Left ventricle myocardium superior (tissue), 1 donor: ENCODE data around the gene FOXP1. TPM values are rescaled to one million over a fixed set of nuclear protein-coding genes. Genes with fewer than 3 reads are reported as not detected.

ENCODE experiments used
- ATAC-seq: fragments of 200-7000 bp; cut with Tn5 transposase; one replicate; pipeline ENCODE4 v1.9.1; 2020; ENCODE audit warnings: mild to moderate bottlenecking, moderate library complexity
- DNase-seq: peaks from one replicate; pipeline ENCODE4 v3.0.0-alpha.2; 2020
- intact Hi-C: fragments of 100-400 bp; cut with micrococcal nuclease; formaldehyde crosslinking; loops from one replicate; pipeline ENCODE4 v1.11.0; 2022
- total RNA-seq: library from RNA; stranded (reverse); fragmentation: NEBNext Ultra II Directional; extraction: Animal tissue kit (Norgen Biotek cat#: 25700); gene quantifications from one replicate; pipeline ENCODE4 v1.2.1, GENCODE V29; 2021
- donor health status: DM: no; HTN: yes; CAD: no; lungs with severe emphysema.

Gene FOXP1
- total RNA-seq, 1 donor from 2014 or later = 35.2 TPM

DNA sequence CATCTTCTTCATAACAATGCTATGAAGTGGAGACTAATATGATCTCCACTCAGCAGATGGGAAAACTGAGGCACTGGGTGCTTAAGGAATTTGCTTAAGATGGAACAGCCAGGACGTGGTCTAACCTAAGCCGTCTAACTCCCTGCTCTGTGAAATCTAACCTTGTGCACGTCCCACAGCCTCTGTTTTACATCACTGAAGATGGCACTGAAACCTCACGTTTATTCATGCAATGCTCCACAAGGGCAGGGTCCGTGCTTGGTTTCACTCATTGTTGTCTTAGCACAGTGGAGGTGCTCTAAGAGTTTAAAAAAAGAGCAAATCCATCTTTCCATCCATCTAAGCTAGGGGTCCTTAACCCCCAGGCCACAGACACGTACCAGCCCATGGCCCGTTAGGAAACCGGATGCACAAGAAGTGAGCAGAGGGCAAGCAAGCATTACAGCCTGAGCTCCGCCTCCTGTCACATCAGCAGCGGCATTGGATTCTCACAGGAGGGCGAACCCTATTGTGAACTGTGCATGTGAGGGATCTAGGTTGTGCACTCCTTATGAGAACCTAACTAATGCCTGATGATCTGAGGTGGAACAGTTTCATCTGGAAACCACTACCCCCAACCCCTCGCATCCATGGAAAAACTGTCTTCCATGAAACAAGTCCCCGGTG is 118.0 kb downstream of the FOXP1 start:
- no peak for DNase-seq
- no peak for ATAC-seq
- intact Hi-C loops = no loop called here

DNA sequence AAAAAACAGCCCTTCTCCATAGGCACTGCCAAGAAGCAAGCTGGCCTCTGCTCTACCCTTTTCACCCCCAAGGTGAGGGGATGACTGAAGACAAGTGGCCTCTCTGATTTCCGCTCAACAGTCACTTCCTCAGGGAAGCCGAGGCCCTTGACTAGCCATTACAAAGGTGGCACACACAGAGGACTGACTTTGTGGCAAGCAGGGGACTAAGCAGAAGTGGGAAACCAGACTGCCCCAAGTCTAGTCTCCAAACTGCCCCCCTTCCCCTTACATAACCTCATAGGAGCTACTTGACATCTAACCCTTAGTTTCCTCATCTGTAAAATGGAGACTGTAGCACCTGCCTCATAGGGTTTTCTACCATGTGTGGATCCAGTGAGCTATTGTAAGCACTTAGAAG is 118.9 kb downstream of the FOXP1 start:
- DNase-seq (no peak), ATAC-seq (no peak)
- intact Hi-C loops = no loop called here

DNA sequence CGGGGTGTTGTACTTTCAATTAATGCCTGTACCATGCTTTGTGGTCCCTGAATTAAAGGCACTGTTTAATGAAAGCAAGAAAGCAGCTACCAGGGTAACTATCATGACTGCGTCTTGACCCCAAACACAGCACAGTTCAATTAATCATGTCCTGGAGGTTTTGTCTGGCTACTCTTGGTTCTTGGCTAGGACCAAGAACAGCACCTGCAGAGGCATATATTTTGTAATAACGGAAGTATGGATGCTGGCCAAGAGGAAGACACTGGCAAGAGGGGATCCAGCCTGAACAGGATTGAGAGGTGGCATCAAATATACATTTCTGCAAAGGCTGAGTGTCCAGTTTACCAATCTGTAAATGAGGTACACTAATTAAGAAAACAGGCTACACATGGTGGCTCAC is 119.9 kb downstream of the FOXP1 start:
- DNase-seq (no peak), ATAC-seq (no peak)
- intact Hi-C loops = no loop called here

DNA sequence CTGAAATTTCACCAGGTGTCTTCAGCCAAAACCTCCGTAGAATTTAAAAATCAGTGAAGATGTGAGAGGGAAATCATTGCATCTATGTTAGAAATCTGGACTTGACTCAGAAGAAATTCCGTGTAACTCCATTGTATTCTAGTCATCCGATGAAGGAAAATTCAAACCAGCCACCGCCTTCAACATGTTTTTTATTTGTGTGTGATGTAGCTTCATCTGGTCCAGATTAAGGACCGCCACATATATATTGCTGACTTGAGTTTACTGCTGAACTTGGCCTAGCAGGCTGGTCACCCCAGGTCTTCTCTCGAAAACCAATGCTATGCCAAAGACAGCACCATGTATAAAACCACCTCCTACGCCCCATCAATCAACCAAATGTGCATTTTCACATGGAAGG is 120.9 kb downstream of the FOXP1 start:
- ATAC-seq (no peak), DNase-seq (no peak)
- intact Hi-C loops = no loop called here

DNA sequence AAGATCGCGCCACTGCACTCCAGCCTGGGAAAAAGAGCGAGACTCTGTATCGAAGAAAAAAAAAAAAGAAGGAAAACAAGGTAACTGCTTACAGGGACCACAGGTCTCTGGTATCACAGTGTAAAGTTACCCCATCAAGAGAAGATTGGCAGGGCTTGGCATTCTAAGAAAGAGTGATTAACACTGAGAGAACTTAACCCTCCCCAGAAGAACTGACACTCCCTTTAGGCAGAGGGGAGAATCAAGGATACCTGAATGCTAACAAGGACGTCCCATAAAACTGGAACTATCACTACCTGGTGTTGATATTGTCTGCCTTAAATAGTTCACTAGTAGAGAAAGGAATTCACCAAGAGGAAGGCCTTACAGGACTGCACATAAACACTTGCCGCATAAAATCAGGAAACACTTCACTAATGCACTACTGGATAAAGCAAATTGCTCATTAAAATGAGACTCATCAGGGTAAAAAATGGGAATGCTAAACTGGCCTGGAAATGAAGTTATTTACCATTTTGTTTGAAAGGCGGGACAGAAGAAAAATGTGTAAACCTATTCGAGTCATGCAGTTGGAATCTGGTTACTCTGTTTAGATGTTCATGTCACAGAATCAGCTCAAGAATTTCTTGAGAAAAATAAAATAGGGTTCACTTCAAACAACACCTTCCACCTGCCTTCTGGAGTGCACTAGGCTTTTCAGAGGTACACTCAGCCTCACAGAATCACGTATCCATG is 121.6 kb downstream of the FOXP1 start:
- DNase-seq = no peak
- intact Hi-C loops = no loop called here
- ATAC-seq = no peak

DNA sequence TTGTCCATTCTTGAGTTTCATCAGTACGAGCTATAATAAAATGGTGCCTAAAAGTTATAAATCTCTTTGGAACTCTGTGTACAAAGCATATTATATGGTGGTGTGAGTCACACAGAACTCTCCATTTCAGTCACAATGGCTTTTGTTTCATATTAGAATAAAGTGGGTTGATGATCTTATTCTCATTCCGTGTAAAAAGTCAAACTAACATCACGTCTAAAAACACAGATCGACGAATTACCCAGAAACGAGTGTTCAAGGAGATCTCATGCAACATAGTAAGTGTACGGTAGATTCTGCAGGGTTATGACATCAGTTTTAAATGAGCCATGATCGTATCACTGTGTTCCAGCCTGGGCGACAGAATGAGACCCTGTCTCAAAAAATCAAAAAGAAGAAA is 122.4 kb downstream of the FOXP1 start:
- no peak for DNase-seq
- intact Hi-C loops = no loop called here
- no peak for ATAC-seq

DNA sequence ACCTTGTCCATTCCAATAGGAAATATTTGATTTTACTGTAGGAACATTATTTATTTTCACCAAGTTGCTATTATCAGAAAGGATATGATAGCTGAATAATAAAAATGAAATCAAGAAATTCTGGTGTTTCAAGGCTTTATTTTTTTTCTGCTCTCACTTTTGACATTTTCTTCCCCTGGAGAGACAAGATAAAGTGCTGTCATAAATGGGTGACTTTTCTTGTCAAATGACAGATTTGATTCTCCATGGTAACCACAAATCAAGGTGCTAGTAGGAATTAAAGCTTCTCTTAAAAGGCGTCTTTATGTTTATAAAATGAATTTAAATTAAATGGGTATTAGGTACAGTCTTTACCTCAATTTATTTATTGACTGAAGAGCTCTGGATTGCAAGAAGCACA is 124.6 kb downstream of the FOXP1 start:
- DNase-seq = no peak
- intact Hi-C loops = no loop called here
- no peak for ATAC-seq

DNA sequence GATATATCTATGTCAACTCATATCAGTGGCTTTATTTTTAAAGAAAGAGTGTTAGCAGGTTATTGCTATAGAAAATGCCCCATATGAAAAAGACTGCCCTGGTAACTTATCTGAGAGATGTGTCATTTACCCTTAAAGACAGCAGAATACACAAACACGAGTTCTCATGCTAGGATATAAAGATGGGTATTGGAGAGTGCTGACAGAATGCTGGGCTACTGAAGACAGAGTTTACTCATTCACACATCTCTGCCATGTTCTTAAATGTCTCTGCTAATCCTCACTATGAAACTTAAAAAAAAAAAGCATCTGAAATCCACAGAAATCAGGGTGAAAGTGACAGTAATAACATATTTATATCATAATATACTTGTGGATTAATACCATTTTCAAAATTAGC is 126.7 kb downstream of the FOXP1 start:
- no peak for ATAC-seq
- no peak for DNase-seq
- intact Hi-C loops = no loop called here

DNA sequence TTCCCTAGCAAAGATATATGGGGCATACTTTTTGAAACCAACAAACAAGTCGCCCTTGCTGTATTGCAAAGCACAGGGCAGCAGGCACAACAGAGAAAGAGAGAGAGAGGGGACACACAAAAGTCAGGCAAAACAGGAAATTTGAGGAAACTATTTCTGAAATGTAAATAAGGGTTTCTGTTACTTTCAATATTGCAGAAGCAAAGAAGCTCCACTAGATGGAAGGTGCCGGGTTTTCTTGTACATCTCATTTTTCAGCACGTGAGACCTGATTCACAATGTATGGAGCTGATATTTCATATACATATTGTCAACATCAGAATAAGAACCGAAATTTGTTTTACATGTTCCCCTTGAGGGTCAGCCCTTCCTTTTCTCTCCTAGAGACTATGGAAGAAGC is 127.4 kb downstream of the FOXP1 start:
- DNase-seq = no peak
- intact Hi-C loops = no loop called here
- no peak for ATAC-seq

DNA sequence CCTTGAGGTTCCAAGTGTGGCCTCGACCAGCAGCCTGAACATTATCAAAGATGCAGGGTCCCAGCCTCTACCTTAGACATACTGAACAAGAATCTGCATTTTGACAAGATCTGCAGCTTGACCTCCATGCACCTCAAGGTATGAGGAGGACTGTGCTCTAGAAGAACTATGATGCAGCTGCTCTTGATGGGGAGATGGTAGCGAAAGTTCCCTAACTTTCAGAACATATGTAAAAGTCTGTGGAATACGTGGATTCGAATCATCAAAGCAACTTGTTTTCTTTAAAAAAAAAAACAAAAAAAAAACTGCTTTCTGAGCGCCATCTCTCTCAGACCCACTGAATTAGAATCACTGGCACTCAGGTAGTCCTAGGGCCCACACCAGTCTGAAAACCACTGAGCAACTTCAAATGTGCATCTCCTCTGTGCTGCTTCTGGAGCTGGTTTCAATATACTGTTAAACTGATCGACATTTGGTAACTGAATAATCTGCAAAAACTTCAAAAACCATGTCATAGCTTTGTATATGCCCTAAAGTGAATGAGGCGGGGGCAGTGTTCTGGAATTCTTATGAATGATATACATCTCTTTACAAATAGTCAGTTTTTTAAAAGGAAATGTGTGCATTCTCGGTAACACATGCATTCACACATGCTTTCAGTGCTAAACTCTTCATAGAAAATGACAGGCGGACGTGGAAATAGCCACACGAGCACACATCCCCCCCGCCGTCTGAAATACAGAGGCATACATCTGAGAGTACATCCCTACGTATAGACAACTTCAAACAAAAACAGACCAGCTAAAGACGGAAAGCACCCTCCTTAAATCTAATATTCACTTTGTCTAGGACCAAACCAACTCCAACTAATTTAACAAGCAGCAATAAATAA is 128.8 kb downstream of the FOXP1 start:
- ATAC-seq = no peak
- no peak for DNase-seq
- intact Hi-C loops = no loop called here

DNA sequence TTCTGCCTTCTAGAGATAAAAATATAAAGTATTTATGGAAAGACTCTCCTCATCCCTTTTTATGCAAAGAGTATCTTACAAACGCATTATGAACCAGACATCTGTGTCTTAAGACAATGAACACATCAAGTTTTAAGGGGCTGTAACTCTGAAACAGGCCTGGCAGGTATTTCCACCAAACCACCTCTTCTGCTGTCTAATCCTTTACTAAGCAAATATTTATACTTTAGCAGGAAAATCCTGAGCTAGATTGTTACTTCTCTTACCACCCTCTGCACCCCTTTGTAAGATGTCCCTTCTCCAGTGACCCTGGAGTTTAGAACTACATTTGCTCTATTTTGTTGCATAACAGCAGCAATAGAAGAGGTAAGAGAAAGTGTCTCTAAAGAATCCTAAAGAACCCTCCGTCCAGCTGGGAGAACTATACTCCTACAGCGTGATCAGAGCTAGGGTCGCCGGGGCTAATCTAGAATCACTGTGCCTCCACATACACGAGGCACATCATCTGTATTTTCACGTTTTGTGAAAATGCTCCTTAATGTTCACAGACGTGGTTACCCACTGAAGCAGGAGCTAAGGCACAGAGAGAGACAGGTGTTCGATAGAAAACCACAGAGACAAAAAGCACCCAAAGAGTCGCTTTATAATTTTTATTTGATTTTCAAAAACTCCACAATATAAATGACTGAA is 129.6 kb downstream of the FOXP1 start:
- intact Hi-C loops = no loop called here
- DNase-seq = no peak

DNA sequence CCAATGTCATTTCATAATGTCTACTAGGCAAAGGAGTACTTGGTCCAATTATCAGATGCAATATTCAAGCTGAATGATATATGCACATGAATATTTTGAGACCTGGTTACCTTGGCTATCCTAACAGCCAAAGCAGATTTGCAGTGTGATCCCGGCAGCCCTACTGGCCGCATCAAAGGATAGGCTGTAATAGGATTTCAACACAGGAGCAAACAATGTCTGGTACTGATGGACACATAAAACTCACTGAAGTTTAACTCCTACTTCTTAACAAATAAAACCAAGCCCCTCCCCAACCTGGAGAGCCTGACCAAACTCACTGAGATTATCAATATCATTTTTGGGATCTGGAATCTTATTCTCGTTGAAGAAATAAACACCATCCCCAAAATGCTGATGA is 130.2 kb downstream of the FOXP1 start:
- DNase-seq (no peak), ATAC-seq (no peak)
- intact Hi-C loops = no loop called here

More for the DNA sequence above, 129.6 kb downstream of the FOXP1 start:
- ATAC-seq = no peak

DNA sequence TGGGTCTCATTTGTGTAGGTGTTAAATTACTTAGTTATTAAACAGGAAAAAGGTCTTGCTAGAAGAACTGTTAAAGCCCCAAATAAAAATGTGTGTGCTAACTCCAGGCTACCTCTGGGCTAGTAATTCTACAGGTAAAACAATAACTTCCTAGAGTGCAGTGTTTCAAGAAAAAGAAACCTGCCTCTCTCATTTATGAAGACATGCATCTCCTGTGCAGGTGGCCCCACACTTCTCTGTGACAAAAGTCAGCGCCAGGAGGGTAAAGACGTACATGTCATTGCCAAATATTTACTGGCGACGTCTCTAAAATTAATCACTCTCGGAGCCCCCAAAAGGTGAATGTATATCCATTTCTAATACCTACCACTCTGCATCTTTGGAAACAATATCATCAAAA is 131.7 kb downstream of the FOXP1 start:
- DNase-seq (no peak), ATAC-seq (no peak)
- intact Hi-C loops = no loop called here

DNA sequence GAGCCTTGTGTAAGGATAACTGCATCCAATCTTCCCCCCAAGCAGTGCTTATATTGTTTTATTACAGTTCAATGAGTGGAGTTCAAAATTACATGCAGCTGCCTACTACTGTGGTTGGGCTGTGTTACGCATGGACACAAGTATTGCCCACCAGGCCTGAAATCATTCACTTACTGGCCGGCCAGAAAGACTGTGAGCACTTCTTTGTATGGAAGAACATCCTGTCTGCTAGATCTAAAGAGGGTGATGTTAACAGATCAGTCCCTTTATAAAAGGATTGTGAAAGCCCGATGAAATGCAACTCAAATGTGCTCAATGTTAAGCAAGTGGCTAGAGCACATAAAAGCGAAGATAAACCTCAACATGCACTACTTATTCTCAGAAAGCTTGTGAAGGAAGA is 132.5 kb downstream of the FOXP1 start:
- intact Hi-C loops = no loop called here
- DNase-seq (no peak), ATAC-seq (no peak)

DNA sequence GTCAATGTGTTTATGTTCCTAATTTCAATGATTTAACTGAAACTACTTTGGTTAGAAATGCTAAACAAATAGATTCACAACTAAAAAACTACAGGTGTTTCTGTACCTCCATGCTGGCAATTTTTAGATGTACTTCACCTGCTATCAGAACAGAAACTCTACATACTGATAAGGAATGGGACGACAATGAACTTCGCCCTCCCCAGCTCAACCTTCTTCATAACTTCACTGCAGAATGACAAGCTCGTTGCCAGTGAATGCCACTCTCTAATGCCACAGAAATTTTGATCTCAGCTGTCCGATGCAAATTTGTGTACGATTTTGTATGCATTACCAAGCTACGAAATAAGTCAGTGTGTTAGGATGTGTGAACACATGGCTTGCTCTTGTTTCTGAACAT is 133.4 kb downstream of the FOXP1 start:
- ATAC-seq (no peak), DNase-seq (no peak)
- intact Hi-C loops = no loop called here

DNA sequence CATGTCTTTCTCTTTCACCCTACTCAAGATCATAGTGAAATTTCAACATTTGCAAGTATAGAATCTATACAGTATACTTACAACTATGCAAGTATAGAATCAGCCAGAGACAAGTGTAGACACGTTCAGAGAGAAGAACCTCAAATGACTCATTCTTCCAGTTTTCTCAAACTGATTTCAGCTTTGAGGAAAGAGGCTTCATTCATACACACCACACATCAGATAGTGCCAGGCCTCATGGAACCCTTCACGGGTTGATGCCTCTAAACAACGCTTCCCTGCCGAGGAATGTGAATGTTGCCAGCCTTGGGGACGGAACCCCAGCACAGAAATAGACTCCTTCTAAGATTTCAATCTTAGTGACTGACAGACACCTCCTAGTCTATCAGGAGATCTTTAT is 135.7 kb downstream of the FOXP1 start:
- DNase-seq (no peak), ATAC-seq (no peak)
- intact Hi-C loops = no loop called here

DNA sequence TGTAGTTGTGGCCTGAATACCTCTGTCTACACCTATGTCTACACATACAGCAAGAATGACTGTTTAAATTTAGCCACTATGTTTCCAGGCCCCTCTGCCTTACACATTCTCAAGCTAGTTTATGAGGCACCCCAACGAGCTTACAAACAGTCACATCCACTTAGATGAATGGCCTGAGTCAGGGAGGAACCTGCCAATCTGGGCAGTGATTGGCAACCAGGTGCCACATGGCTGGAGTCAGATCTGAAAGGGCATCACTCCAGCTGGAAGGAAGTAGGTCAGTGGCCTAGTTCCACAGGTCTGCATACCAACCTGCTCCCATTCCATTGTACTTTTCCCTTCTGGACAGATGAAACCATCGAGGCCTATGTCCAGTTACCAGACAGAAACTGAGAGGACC is 136.3 kb downstream of the FOXP1 start:
- peak; percentile 53 for ATAC-seq
- intact Hi-C loops = no loop called here
- no peak for DNase-seq

DNA sequence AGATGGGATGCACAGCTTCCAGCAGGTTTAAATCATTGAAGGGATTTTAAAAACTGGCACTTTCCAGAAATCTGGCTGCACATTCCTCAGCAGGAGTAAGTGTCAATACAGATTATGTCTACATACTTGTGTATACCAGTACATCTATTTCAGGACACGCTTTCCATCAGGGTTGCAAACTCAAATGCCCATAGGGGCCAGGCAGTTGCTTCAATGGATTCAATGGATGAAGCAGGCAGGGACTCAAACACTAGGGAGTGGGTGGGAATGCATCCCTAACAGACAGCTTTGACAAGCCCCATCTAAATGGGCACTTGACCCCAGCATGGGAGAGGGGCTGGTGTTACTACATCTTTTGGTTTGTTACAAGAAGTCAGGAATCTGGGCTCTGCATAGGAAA is 136.8 kb downstream of the FOXP1 start:
- intact Hi-C loops = no loop called here
- ATAC-seq (no peak), DNase-seq (no peak)

DNA sequence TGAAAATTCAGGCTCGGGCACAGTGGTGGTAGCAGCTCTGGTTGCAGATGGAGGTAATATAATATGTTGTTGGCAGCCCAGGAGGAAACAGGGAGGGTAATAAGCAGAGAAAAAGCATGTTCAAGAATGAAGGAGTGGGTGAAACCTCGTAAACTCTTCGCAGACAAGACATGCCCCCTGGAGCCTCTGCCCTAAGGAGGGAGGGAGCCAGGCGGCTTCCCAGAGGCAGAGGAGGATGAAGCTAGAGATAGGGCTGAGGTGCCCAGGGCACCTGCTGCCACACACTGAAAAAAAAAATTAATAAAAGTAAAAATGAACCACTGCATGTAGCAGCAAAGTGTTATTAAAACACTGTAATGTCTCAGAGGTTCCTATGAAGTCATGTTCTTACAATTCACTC is 137.3 kb downstream of the FOXP1 start:
- intact Hi-C loops = no loop called here
- DNase-seq (no peak), ATAC-seq (no peak)

DNA sequence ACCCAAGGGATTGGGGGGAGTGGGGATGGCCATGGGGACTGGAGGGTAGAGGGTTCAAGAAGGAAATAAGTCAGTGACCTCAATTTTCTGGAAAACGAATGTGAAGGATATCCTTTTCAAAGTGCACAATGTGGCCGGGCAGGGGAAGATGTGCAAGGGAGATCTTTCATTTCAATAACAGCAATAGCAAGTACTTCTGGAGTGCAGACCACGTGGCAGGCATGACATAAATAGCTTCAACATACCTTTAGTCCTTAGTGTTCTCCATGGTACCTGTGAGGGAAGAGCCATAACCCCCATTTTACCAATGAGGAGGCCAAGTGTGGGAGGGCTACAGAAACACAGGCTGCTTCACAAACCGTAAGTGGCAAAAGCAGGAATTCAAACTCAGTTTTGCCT is 138.7 kb downstream of the FOXP1 start:
- no peak for DNase-seq
- intact Hi-C loops = no loop called here
- ATAC-seq = no peak
